BE2C (cell line): ENCODE data around the gene GALNT7.

Experiments
- DNase-seq: peaks from one replicate; pipeline ENCODE4 v3.0.0-alpha.2; 2020
- H3K27me3 ChIP-seq: fragments of 250-450 bp; sonication (Bioruptor Pico); 2 replicates; pipeline ENCODE4 v1.5.1; 2020; ENCODE audit warnings: mild to moderate bottlenecking
- H3K36me3 ChIP-seq: fragments of 250-450 bp; sonication (Bioruptor Pico); 2 replicates; pipeline ENCODE4 v1.5.1; 2020; ENCODE audit warnings: mild to moderate bottlenecking
- H3K4me1 ChIP-seq: fragments of 250-450 bp; sonication (Bioruptor Pico); 2 replicates; pipeline ENCODE4 v1.5.1; 2020
- H3K4me3 ChIP-seq: 2 replicates; pipeline ENCODE4 v1.5.1; 2011; ENCODE audit warnings: low read depth, low read length
- H3K9me3 ChIP-seq: fragments of 250-450 bp; sonication (Bioruptor Pico); 2 replicates; pipeline ENCODE4 v1.5.1; 2020
- TF ChIP-seq, protein P1 (sequence below): IDR thresholded peaks from 2 replicates; pipeline ENCODE4 v1.5.1; 2012; ENCODE audit warnings: mild to moderate bottlenecking, low read depth, low read length

The GALNT7 gene

DNA sequence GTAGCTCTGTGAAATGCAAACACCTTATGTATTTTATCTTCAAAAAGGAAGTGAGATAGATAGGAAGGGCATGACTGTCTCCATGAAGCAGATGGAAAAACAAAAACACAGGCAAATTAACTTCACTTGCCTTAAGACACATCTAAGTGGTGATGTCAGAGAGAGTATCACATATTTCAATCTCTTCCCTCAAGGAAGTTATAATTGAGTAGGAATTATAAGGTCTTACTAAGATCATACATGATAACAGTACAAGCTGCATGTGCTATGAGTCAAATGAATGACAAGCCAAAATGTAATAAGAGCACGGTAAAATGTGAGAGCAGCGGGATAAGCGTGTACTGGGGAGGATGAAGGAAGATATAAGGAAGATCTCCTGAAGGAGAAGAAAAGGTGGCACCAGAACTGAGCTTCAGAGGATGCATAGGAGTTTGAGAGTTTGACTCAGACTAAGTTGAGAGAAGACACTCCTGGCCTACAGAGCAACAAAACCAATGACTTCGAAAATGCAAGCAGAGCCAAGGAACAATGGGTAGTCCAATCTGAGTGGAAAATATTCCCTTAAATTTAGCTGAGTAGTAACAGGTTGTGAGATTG lies 43.3 kb upstream of the GALNT7 start:
- no peaks in the 10 kb centered on the region for H3K4me1 ChIP-seq
- H3K36me3 ChIP-seq, result no peaks in the 10 kb centered on the region
- no peak for DNase-seq
- no peaks in the 10 kb centered on the region for H3K9me3 ChIP-seq
- no peak overlapping the region for H3K4me3 ChIP-seq
- TF ChIP-seq, protein P1, sequence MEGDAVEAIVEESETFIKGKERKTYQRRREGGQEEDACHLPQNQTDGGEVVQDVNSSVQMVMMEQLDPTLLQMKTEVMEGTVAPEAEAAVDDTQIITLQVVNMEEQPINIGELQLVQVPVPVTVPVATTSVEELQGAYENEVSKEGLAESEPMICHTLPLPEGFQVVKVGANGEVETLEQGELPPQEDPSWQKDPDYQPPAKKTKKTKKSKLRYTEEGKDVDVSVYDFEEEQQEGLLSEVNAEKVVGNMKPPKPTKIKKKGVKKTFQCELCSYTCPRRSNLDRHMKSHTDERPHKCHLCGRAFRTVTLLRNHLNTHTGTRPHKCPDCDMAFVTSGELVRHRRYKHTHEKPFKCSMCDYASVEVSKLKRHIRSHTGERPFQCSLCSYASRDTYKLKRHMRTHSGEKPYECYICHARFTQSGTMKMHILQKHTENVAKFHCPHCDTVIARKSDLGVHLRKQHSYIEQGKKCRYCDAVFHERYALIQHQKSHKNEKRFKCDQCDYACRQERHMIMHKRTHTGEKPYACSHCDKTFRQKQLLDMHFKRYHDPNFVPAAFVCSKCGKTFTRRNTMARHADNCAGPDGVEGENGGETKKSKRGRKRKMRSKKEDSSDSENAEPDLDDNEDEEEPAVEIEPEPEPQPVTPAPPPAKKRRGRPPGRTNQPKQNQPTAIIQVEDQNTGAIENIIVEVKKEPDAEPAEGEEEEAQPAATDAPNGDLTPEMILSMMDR, result no peak
- no peaks in the 10 kb centered on the region; the same call in 1 of the 2 replicates for H3K27me3 ChIP-seq

DNA sequence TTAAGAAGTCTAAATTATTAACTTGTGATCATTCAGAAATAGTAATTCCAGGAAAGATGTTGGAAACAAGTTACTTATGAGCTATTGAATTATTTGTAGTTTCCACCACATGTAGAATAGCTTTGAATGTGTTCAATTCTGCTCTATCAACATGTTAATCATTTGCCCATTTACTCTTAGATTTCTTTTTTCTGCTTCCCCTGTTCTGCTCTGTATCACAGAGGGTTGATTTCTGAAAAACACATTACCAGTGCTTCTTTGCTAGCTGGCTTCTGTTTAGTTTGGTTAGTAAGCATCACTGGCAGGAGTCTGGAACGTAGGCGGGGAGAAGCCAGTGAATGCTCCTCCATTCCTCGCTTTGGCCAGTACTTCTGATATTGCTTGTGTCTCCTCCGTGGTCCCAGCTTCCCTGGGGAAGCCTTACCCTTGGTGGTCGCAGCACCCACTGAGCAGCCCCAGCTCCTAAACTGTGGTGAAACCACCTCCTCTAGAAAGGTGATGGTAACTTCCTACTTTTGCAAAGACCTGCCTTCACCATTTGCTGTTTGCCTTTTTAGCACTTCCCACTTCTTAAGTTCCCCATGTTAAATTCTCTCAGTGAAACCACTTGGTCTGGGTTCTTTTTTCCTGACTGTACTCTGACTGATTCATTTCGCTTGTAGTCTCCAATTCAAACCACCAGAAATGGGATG lies 40.3 kb upstream of the GALNT7 start:
- TF ChIP-seq, protein P1, result no peak
- no peak overlapping the region for H3K4me3 ChIP-seq
- H3K36me3 ChIP-seq, result no peaks in the 10 kb centered on the region
- no peak for DNase-seq
- H3K27me3 ChIP-seq, result no peaks in the 10 kb centered on the region; the same call in none of the 2 replicates
- H3K9me3 ChIP-seq, result no peaks in the 10 kb centered on the region
- no peaks in the 10 kb centered on the region for H3K4me1 ChIP-seq

DNA sequence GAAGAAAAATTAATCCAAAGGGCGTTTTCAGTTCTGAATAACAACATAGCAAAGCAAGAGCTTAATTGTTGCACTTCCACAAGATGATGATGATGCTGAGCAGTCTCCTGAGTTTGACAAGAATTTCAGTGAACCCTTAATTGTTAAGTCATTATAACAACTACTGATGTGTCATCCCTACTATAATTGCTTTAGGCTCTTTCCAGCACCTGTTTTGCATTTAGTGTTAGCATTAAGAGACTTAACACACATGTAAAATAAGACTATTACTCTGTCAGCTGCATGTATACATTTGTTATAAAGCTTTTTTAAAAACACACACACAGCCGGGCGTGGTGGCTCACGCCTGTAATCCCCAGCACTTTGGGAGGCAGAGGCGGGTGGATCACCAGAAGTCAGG lies 37.9 kb upstream of the GALNT7 start:
- Histone ChIP-seq H3K36me3 (no peaks in the 10 kb centered on the region), H3K4me1 (no peaks in the 10 kb centered on the region), H3K4me3 (no peak overlapping the region), H3K9me3 (no peaks in the 10 kb centered on the region), H3K27me3 (no peaks in the 10 kb centered on the region; the same call in none of the 2 replicates)
- DNase-seq, result no peak
- TF ChIP-seq, protein P1, result no peak

DNA sequence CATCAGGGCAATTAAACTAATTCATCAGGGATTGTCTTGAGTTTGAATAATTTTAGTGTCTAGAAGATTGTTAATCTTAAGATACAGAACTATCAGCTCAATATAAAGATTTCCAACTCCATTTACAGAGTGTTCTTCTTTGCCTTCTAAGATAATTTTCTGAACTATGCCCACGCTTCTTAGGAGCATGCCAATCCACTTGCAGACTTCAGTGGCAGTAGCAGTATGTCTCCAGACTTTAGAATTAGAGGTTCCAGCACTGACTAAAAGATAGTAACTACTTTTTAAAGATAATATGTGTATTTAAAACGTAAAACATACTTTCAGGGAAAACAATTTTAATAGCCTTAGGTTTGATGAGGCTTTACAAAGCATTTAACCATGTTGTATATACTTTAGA lies 34.2 kb upstream of the GALNT7 start:
- TF ChIP-seq, protein P1, result no peak
- H3K27me3 ChIP-seq, result no peaks in the 10 kb centered on the region; the same call in 1 of the 2 replicates
- no peaks in the 10 kb centered on the region for H3K4me1 ChIP-seq
- no peaks in the 10 kb centered on the region for H3K9me3 ChIP-seq
- H3K36me3 ChIP-seq, result no peaks in the 10 kb centered on the region
- no peak overlapping the region for H3K4me3 ChIP-seq
- no peak for DNase-seq

DNA sequence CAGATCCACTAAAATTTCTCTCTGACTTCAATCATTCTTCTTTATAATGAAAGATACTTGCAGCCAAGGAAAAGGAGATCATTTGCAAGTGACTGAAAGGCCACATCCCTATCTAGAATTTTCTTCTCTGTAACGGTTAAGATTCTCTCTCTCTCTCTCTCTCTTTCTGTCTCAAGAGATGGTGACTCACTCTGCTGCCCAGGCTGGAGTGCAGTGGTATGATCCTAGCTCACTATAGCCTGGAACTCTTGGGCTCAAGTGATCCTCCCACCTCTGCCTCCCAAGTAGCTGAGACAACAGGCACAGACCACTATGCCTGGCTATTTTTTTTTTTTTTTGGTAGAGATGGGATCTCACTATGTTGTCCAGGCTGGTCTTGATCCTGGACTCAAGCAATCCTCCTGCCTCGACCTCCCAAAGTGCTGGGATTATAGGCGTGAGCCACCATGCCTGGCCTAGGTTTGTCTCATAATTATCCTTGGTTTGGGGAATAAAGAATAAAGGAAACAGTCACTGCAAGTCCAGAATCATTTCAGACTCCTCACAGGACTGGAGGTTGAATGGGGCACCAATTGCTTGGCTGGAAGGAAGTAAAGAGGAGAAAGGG lies 33.3 kb upstream of the GALNT7 start:
- Histone ChIP-seq H3K4me1 (no peaks in the 10 kb centered on the region), H3K36me3 (no peaks in the 10 kb centered on the region), H3K4me3 (no peak overlapping the region), H3K9me3 (no peaks in the 10 kb centered on the region), H3K27me3 (no peaks in the 10 kb centered on the region; the same call in 1 of the 2 replicates)
- TF ChIP-seq, protein P1, result no peak
- no peak for DNase-seq

DNA sequence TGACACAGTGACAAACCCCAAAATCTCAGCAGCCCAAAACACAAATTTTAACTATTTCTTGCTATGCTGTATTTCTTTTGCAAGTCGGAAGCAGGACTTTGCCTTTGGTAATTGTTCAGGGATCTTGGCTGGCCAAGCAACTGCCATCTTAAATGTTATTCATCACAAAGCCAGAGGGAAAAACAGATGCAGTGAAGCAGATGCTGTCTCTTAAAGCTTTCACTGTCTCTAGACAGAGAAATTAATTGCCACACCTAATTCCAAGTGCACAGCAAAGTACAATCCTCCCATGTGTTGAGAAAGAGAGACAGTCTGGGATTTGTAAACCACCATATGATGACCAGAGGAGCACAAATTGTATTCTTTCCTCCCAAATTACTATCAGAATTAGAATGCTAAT lies 30.0 kb upstream of the GALNT7 start:
- no peak overlapping the region for H3K4me3 ChIP-seq
- no peaks in the 10 kb centered on the region for H3K36me3 ChIP-seq
- H3K9me3 ChIP-seq, result no peaks in the 10 kb centered on the region
- H3K27me3 ChIP-seq, result no peaks in the 10 kb centered on the region
- TF ChIP-seq, protein P1, result no peak
- no peaks in the 10 kb centered on the region for H3K4me1 ChIP-seq
- no peak for DNase-seq
